ENCODE results near the gene FOXD4L3.
"Not testable (repeated sequence)": the region's sequence is repeated elsewhere in the genome, so short reads cannot be mapped to it uniquely, and the experiment has no call there.

DNA sequence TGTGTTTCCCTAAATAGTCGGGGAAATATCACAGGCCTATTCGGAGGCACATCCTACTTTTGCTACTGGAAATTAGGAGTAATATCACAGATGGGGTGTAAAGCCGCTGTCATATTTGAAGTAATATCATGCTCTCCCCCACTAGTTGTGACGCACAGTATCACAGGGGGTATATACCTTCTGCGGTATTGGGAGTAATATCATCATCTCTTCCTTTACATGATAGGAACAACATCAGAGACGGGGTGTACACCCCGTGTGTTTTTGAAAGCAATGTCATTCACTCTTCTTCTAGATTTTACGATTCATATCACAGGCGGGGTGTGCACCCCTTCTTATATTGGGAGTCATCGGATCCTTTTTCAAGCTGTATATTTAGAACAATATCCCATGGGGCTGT, 15.5 kb downstream of the FOXD4L3 start:
- not testable (repeated sequence) for TF ChIP-seq POLR2AphosphoS5 (IDR thresholded peaks at IDR 0.05); EP300 (IDR thresholded peaks at IDR 0.05; ENCODE audit: low read depth); CTCF (IDR thresholded peaks at IDR 0.05)
